Measurements from ENCODE around the gene BLOC1S3. TPM values are rescaled to one million over a fixed set of nuclear protein-coding genes. Genes with fewer than 3 reads are reported as not detected.

BLOC1S3 gene
- total RNA-seq, 6 experiments from 2014 or later: 10.5 to 14.2 (median 12.2) TPM

DNA sequence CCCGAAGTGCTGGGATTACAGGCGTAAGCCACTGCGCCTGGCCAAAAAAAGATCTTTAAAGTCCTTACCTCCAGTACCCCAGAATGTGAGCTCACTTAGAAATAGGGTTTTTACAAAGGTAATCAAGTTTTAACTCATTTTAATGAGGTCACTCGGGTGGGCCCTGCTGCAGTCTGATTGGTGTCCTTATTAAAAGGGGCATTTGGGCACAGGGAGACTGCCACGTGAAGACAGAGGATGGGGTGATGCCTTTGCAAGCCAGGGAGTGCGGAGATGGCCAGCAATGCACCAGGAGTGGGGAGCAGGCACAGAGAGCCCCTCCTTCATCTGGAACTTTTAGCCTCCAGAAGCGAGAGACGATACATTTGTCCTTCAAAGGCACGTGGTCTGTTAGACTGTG, 29.5 kb upstream of the BLOC1S3 start:
- peaks cover 8% of the 10 kb centered on the region for H3K27me3 Mint-ChIP-seq (ENCODE audit: insufficient read depth)
- H3K36me3 Mint-ChIP-seq (ENCODE audit: low read depth): peaks cover 4% of the 10 kb centered on the region; the same call in 1 of the 2 replicates
- peaks cover 6% of the 10 kb centered on the region for H3K4me1 Mint-ChIP-seq (ENCODE audit: low read depth)
- H3K9me3 Mint-ChIP-seq: no peaks in the 10 kb centered on the region
- H3K27ac Mint-ChIP-seq: no peak overlapping the region
- TF ChIP-seq, protein P1, sequence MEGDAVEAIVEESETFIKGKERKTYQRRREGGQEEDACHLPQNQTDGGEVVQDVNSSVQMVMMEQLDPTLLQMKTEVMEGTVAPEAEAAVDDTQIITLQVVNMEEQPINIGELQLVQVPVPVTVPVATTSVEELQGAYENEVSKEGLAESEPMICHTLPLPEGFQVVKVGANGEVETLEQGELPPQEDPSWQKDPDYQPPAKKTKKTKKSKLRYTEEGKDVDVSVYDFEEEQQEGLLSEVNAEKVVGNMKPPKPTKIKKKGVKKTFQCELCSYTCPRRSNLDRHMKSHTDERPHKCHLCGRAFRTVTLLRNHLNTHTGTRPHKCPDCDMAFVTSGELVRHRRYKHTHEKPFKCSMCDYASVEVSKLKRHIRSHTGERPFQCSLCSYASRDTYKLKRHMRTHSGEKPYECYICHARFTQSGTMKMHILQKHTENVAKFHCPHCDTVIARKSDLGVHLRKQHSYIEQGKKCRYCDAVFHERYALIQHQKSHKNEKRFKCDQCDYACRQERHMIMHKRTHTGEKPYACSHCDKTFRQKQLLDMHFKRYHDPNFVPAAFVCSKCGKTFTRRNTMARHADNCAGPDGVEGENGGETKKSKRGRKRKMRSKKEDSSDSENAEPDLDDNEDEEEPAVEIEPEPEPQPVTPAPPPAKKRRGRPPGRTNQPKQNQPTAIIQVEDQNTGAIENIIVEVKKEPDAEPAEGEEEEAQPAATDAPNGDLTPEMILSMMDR (IDR thresholded peaks at IDR 0.05): no peak
- no peak overlapping the region for H3K4me3 Mint-ChIP-seq
- no peak for DNase-seq

DNA sequence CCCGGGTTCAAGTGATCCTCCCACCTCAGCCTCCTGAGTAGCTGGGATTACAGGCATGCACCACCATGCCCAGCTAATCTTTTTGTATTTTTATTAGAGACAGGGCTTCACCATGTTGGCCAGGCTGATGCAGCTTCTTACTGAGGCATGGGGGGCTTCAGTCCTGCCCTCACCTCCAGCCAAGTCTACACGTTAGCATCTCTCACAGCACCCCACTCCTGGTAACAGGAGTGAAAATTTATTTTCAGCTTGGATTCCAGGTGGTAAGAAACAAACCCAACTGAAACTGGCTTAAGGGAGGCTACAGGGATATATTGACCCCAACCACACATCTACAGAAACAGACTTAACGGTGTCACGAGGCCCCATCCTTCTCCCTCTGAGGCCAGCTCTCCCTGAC, 28.4 kb upstream of the BLOC1S3 start:
- peaks cover 12% of the 10 kb centered on the region for H3K27me3 Mint-ChIP-seq (ENCODE audit: insufficient read depth)

DNA sequence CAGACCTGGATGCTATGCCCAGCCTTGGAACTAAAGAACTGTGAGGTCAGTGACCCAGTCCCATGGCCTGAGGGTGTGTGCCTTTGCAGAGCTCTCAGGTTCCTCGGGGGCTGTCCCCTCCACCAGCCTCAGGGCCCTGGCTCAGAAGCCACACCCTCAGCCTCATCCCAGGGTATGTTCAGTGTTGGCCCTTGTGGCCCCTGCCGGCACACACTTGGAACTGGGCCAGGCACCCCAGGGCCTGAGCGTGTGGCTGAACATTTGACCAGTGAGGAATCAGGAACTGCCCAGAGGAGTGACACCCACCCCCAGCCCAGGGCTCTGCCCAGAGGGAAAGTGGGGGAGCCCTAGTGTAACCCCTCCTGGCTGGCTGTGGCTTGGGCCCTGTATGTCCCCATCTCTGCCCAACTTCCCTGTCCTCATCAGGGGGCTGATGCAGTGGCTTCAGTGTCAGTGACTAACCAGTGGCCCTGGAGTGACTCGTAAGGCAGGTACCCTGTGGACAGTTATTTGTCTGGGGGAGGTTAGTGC, 27.8 kb upstream of the BLOC1S3 start:
- H3K9me3 Mint-ChIP-seq: no peaks in the 10 kb centered on the region
- H3K36me3 Mint-ChIP-seq (ENCODE audit: low read depth): peaks cover 4% of the 10 kb centered on the region; the same call in 1 of the 2 replicates
- peaks cover 11% of the 10 kb centered on the region for H3K4me1 Mint-ChIP-seq (ENCODE audit: low read depth)
- no peak for DNase-seq
- H3K27me3 Mint-ChIP-seq (ENCODE audit: insufficient read depth): peaks cover 12% of the 10 kb centered on the region
- H3K4me3 Mint-ChIP-seq: no peak overlapping the region
- TF ChIP-seq, protein P1 (IDR thresholded peaks at IDR 0.05): no peak
- H3K27ac Mint-ChIP-seq: no peak overlapping the region

More for the DNA sequence above, 28.4 kb upstream of the BLOC1S3 start:
- Mint-ChIP-seq H3K4me1 (ENCODE audit: low read depth) (peaks cover 11% of the 10 kb centered on the region), H3K9me3 (no peaks in the 10 kb centered on the region), H3K27ac (no peak overlapping the region), H3K4me3 (no peak overlapping the region), H3K36me3 (ENCODE audit: low read depth) (peaks cover 4% of the 10 kb centered on the region; the same call in 1 of the 2 replicates)
- TF ChIP-seq, protein P1 (IDR thresholded peaks at IDR 0.05): no peak
- no peak for DNase-seq

DNA sequence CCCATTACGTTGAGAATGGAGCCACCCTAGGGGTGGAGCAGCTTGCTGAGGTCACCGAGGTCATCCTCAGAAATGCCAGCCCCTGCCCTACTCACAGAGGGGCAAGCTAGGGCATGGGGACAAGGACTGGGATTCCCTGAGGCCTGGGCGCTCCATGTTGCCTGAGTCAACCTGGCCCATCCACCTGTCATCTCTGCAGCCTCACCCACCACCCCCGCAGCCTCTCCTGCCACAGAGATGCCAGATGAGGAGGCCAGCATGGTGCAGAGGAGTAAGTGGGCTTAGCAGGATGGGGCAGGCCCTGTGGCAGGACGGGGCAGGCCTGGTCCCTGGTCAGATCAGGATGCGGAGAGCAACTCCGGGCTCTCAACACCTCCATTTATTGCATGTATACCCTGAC, 27.3 kb upstream of the BLOC1S3 start:
- Mint-ChIP-seq H3K4me1 (ENCODE audit: low read depth) (peaks cover 11% of the 10 kb centered on the region), H3K27ac (no peak overlapping the region), H3K9me3 (no peaks in the 10 kb centered on the region), H3K36me3 (ENCODE audit: low read depth) (peaks cover 4% of the 10 kb centered on the region; the same call in 1 of the 2 replicates), H3K4me3 (no peak overlapping the region), H3K27me3 (ENCODE audit: insufficient read depth) (peaks cover 12% of the 10 kb centered on the region)
- TF ChIP-seq, protein P1 (IDR thresholded peaks at IDR 0.05): no peak
- DNase-seq: no peak

DNA sequence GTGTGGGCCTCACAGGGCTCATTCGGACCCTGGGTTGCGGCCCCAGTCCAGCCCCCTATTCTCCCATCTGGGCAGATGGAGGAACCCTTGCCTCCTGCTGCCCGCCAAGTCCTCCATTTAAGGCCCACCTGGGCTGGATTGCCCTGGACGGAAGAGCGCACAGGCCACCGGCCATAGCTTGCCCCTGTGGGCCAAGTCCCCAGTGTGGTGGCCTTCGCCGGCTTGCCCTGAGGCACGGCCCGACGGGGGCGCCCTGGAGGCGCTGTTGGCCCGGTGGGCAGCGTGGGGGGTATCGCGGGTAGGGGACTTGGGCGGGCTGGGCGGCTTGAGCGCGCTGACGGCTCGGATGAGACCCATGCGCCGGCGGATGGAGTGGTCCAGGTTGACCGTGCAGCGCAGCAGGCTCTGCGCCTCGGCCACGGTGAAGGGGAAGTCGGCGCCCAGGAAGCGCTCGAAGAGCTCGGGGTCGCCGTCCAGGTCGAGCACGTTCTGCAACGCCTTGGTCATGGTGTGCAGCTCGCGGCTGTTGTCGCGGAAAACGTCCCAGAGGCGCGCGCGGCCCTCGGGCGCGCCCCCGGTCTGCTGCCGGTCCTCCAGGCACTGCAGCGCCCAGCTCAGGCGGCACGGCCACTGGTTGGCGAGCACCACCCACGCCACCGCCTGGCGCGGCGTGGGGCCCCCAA, 26.6 kb upstream of the BLOC1S3 start:
- no peak for DNase-seq
- H3K4me1 Mint-ChIP-seq (ENCODE audit: low read depth): peaks cover 11% of the 10 kb centered on the region
- H3K27ac Mint-ChIP-seq: no peak overlapping the region
- H3K36me3 Mint-ChIP-seq (ENCODE audit: low read depth): peaks cover 4% of the 10 kb centered on the region; the same call in 1 of the 2 replicates
- no peak overlapping the region for H3K4me3 Mint-ChIP-seq
- H3K27me3 Mint-ChIP-seq (ENCODE audit: insufficient read depth): peaks cover 12% of the 10 kb centered on the region
- TF ChIP-seq, protein P1 (IDR thresholded peaks at IDR 0.05): peak; percentile 25; the same call in 1 of the 2 replicates
- no peaks in the 10 kb centered on the region for H3K9me3 Mint-ChIP-seq
